Adrenal gland (tissue), 5 donors: ENCODE measurements around the gene APH1A.

ENCODE experiments used
- CTCF ChIP-seq, 6 experiments: fragments of 450-650 bp in 4 of 6; fragments of 200-600 bp in 2 of 6; sonication (generic) in 1 of 6; IDR thresholded peaks; 1 replicate in 5 of 6; 2 replicates in 1 of 6; pipeline versions ENCODE4 v1.5.1 to v1.8.0; 2016 to 2021; ENCODE audit warnings: antibody characterized with exemption in 6 of 6, mild to moderate bottlenecking in 2 of 6, moderate library complexity in 1 of 6
- POLR2A ChIP-seq, 2 donors: fragments of 450-650 bp; IDR thresholded peaks; one replicate each; pipeline ENCODE4 v1.6.1; 2017; ENCODE audit warnings: antibody characterized with exemption in 2 of 2, mild to moderate bottlenecking in 2 of 2, moderate library complexity in 1 of 2
- donor health status: DM: no; HTN: no; CAD: no.

GRCh38 chr1:150283260-150283659, 14.4 kb upstream of the APH1A start:
- TF ChIP-seq CTCF (IDR thresholded peaks at IDR 0.05) (no peak), POLR2A (IDR thresholded peaks at IDR 0.05) (no peak)
